ENCODE results near the gene ARID5B.

Gene ARID5B

GRCh38 chr10:62083412-62084267 lies 182.1 kb downstream of the ARID5B start:
- in situ Hi-C loops (cut with MboI; ENCODE audit: low sequenced_read_pairs): no loop called here

DNA sequence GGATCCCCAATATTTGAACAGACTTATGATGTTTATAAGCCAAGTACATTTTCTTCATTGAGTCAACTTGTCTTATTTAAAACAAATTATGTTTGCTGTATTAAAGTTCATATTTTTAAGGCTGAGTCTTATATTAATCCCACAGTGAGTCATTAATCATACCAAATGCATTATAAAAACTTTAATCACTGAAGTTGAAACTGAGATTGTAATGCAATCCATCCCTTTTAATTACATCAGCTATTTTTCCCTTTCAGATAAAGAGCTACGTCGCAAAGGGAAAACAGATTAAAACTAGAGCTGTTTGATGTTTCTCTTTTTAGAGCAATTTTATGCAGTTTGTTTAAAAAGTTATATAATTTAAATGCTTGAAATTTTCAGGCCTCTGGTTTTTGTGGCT lies 183.0 kb downstream of the ARID5B start:
- in situ Hi-C loops (cut with MboI; ENCODE audit: low sequenced_read_pairs): no loop called here

- in situ Hi-C loops (cut with MboI; ENCODE audit: low sequenced_read_pairs): no loop called here
Measured at GRCh38 chr10:62085404-62085803, 183.9 kb downstream of the ARID5B start.

GRCh38 chr10:62085821-62086220 lies 184.3 kb downstream of the ARID5B start:
- in situ Hi-C loops (cut with MboI; ENCODE audit: low sequenced_read_pairs): no loop called here

DNA sequence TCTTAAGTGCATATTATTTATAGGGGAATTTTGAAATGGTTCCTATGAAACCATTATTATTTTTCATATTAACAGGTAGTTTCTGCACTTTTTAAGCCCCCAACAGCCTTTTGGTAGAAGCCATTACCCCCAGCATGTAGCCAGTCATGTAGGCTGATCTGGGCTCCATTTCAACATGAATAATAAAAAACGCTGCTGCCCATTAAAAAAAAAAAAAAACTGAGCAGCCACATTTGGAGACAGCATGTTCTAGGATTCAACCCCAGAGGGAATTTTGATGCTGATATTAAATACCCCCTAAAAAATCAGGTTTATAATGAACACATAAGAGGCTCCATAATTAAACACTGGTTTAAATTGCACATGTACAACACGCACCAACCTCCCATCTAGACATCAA lies 185.8 kb downstream of the ARID5B start:
- in situ Hi-C loops (cut with MboI; ENCODE audit: low sequenced_read_pairs): no loop called here

DNA sequence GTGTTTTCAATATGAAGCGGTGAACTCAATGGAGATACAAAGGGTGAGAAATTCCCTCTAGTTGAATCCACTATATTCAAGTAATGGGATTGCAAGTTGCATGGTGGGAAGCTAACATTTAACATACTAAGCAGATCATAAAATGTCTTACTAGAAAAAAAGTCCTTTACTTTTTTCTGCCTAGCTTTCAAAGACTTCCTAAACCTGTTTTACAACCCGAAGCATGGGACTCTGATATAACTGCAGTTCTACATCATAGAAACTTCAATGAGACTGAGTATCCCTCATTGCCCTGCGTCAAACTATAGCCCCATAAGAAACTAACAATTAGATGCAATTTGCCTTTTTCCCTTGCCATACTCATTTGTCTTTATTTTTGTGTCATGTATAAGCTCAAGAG lies 187.3 kb downstream of the ARID5B start:
- in situ Hi-C loops (cut with MboI; ENCODE audit: low sequenced_read_pairs): no loop called here

DNA sequence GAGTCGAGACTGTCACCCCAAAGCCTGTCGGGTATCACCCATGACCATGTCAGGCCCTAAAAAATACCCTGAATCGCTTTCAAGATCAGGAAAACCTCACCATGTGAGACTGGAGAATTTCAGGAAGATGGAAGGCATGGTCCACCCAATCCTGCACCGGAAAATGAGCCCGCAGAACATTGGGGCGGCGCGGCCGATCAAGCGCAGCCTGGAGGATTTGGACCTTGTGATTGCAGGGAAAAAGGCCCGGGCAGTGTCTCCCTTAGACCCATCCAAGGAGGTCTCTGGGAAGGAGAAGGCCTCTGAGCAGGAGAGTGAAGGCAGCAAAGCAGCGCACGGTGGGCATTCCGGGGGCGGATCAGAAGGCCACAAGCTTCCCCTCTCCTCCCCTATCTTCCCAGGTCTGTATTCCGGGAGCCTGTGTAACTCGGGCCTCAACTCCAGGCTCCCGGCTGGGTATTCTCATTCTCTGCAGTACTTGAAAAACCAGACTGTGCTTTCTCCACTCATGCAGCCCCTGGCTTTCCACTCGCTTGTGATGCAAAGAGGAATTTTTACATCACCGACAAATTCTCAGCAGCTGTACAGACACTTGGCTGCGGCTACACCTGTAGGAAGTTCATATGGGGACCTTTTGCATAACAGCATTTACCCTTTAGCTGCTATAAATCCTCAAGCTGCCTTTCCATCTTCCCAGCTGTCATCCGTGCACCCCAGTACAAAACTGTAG lies 191.0 kb downstream of the ARID5B start:
- in situ Hi-C loops (cut with MboI; ENCODE audit: low sequenced_read_pairs): no loop called here

DNA sequence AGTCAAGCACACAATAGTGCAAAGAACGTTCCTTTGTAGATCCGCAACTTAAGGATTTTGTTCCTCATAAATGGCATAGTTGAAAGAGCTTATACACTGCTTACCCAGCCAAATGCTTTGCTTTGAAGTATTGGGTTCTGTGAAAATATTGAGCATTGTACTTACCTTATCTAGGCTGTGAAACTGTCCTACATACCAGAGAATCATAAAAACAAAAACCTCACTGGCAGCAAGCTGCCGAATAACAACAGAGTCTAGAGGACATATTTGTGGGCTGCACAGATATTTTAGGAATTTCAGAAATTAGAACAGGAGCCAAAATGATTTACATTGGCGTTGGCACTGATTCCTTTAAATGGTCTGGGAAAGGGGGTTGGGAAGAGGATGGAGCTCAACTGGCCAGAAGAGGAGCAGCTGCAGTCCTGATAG lies 192.4 kb downstream of the ARID5B start:
- in situ Hi-C loops (cut with MboI; ENCODE audit: low sequenced_read_pairs): no loop called here

DNA sequence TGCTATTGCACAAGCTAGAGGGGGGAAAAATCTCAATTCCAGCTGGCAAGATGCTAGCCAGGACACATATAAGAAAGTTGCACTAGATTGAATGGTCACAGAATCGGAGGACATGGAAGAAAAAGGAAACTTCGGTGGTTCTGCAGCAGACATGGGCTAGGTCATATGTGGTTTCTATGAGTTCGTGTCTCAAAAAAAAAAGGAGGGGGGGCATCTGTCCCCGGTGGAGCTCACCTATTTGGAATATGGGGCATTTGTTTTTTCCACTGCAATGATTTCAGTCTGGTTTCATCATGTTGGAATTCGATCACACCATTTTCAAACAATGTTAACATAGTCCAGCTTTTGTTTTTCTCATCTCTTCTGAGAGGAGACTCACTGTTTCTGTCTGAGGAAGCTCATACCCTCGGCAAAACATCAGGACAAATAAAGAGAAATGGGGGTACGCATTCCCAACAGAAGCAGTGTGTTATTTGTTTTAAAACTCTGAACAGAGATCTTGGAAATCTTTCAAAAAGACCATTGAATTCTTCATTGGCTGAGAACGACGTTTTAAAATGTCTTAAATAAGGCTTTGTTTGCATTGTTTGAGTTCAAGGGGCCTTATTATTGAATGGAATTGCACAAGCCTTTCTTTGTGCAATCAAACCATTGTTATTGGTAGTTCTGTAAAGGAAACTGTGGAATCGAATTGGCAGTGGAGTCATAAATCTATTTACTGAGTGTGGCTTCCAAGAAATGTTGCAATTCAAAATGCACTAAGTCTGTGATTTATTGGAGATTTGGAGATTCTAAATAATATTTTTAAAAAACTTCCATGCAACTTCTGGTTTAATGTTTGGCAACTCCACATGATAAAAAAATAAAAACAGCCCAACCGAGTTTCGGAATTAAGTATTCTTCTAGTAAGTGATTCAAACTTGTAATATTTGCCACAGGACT lies 194.0 kb downstream of the ARID5B start:
- in situ Hi-C loops (cut with MboI; ENCODE audit: low sequenced_read_pairs): no loop called here

DNA sequence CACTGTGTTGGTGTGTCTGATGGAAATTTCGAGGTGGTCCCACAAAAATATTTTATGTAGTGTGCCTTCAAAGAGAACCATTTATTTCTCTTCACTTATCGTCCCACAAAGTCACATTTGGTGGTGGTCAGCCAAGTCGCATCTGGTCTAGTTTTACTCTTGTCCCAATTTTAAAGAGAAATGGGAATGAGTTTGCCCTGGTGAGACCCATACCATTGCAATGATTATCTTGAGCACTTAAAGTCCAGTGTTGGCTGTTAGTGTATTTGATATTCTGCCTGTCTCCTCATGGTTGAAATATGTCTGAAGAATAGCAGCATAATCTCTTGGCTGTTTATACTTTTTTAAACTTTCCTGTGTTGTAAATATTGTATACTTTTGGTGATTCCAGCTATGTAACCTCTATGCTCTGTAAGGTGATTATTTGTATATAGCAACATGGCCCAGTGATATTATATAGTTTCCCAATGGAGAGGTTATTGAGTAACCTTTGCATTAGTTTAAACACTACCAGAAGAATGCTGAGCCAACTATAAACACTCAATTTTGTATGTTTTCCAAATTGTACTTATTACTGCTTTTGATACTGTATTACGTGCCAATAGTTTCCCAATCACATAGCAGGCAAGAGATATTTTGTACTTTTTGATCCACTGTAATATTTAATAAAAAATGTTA lies 194.9 kb downstream of the ARID5B start:
- in situ Hi-C loops (cut with MboI; ENCODE audit: low sequenced_read_pairs): no loop called here

- in situ Hi-C loops (cut with MboI; ENCODE audit: low sequenced_read_pairs): no loop called here
Measured at GRCh38 chr10:62098278-62099121, 197.0 kb downstream of the ARID5B start.

DNA sequence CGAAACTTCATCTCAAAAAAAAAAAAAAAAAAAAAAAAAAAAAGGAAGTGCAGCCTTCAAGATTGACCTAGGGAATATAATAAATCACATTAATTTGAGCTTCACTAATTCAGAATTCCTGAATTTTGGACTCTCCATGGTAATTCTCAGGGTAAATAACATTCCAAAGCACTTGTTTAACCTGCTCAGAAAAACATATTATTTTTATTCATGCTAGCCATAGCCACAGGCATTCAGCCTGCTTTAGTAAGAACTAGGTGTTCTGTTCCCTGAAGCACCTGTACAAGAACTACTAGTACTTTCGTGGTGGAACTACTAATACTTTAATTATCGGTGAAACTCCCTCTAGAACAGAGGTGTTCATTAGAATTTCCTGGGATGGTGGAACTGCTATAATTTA lies 197.8 kb downstream of the ARID5B start:
- in situ Hi-C loops (cut with MboI; ENCODE audit: low sequenced_read_pairs): no loop called here

DNA sequence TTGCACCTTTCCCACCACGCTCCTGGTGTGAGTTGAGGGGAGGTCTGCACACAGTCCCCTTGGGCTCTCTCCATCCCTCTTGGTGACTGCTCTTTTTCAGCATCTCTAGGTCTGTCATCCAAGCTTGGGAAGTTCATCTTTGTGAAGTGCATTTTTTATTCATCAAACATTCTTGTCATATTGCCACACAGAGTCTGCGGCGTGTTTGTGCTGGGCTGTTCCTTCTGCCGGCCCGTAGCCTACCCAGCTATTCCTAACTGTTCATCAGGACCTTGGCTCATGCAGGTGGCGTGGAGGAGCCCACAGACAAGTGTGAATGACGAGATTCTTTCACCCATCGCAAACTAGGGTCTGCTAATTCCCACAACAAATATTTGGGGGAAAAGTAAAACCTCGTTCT lies 202.4 kb downstream of the ARID5B start:
- in situ Hi-C loops (cut with MboI; ENCODE audit: low sequenced_read_pairs): no loop called here

- in situ Hi-C loops (cut with MboI; ENCODE audit: low sequenced_read_pairs): no loop called here
Measured at GRCh38 chr10:62106929-62107519, 205.5 kb downstream of the ARID5B start.

- in situ Hi-C loops (cut with MboI; ENCODE audit: low sequenced_read_pairs): no loop called here
Measured at GRCh38 chr10:62108759-62109586, 207.5 kb downstream of the ARID5B start.

DNA sequence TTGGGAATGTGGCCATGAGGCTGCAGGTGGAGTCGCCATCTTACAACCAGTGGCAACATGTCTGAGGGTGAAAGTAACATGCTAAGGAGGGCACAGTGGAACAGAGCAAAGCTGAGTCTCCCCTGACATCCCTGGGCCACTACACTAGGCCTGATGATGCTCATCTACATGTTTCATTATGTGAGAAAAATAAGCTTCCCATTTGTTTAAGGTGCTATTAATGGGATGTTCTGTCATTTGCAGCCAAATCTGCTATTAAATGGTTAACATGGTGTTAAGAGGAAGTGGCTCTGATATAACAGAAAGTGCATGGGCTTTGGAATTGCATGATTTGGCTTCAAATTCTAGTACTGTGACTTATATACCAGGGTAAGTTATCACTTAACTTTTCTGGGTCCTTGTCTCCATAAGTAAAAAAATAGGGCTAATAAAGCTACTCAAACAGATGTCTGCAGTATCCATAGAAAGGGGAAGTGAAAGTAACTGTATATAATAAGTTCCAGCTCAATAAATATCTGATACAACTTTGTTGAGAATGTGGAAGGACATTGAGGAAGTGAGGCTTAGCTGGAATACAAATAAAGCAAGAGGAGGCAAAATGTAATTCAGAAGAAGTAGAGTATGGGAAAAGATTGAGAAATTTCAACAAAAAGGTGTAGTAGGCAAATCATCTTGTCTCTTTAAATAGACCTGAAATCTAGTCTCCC lies 208.2 kb downstream of the ARID5B start:
- in situ Hi-C loops (cut with MboI; ENCODE audit: low sequenced_read_pairs): no loop called here

- in situ Hi-C loops (cut with MboI; ENCODE audit: low sequenced_read_pairs): no loop called here
Measured at GRCh38 chr10:62112300-62112699, 210.8 kb downstream of the ARID5B start.

DNA sequence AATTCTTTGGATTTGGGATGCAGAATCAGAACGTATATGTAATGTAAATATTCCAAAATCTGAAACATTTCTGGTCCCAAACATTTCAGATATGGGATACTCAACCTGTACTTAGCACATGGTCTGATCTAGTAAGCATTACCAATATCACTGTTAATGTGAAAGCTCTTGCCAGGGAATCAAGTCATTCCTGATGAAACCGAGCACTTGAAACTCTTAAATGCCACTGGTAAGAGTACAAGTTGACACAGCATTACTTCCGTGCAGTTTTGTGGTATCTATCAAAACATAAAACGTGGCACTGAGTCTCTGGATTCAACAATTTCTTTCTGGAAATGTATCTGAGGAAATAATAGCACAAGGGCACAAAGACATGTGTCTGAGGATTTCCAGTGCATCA lies 211.5 kb downstream of the ARID5B start:
- in situ Hi-C loops (cut with MboI; ENCODE audit: low sequenced_read_pairs): no loop called here
